22Rv1 (cell line): ENCODE measurements around the gene MSRB3.

Experiments
- H3K27ac ChIP-seq: fragments of 450-650 bp; 2 replicates; pipeline ENCODE4 v1.5.1; 2017
- ZFX ChIP-seq: fragments of 450-650 bp; IDR thresholded peaks from 2 replicates; pipeline ENCODE4 v1.6.1; 2017; ENCODE audit warnings: antibody characterized with exemption, borderline replicate concordance
- TF ChIP-seq, protein P1 (sequence below): fragments of 450-650 bp; IDR thresholded peaks from 2 replicates; pipeline ENCODE4 v1.5.1; 2017; ENCODE audit warnings: mild to moderate bottlenecking

Gene MSRB3

DNA sequence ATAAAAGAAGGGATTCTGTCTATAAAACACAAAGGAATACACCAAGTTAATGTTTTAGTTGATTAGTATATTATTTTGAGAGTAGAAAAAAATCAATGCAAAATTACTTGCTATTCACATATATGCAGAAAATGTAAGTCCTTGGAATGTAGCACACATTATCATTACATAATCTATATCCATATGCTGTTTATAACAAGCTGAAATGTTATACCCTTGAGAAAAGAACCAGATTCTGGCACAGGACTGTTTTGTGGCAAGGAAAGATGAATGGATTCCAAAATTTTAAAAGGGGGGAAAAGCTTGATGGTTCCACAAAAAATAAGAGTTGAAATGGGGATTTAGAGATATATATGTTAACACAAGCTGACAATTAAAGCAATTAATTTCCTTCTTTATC is 153.6 kb downstream of the MSRB3 start:
- no peak overlapping the region for H3K27ac ChIP-seq

DNA sequence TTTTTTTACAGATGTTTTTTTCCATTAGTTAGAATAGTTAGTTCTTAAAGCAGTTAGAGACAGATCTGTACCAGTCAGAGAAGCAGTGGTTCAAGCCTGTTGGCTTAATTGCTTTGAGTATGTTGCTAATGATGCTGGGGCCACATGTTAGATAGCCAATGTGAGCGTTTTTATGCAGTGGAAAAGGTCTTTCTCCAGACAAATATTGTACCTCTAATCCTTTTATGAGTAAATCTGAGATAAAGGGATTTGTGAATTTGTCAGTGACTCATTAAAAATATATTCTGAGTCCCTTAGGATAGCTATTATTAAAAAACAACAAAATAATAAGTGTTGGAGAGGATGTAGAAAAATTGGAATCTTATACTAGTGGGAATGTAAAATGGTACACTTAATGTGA is 154.2 kb downstream of the MSRB3 start:
- no peak overlapping the region for H3K27ac ChIP-seq
- TF ChIP-seq ZFX: no peak
- TF ChIP-seq, protein P1, sequence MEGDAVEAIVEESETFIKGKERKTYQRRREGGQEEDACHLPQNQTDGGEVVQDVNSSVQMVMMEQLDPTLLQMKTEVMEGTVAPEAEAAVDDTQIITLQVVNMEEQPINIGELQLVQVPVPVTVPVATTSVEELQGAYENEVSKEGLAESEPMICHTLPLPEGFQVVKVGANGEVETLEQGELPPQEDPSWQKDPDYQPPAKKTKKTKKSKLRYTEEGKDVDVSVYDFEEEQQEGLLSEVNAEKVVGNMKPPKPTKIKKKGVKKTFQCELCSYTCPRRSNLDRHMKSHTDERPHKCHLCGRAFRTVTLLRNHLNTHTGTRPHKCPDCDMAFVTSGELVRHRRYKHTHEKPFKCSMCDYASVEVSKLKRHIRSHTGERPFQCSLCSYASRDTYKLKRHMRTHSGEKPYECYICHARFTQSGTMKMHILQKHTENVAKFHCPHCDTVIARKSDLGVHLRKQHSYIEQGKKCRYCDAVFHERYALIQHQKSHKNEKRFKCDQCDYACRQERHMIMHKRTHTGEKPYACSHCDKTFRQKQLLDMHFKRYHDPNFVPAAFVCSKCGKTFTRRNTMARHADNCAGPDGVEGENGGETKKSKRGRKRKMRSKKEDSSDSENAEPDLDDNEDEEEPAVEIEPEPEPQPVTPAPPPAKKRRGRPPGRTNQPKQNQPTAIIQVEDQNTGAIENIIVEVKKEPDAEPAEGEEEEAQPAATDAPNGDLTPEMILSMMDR: no peak

More for the DNA sequence above, 153.6 kb downstream of the MSRB3 start:
- TF ChIP-seq, protein P1: no peak
- TF ChIP-seq ZFX: no peak

DNA sequence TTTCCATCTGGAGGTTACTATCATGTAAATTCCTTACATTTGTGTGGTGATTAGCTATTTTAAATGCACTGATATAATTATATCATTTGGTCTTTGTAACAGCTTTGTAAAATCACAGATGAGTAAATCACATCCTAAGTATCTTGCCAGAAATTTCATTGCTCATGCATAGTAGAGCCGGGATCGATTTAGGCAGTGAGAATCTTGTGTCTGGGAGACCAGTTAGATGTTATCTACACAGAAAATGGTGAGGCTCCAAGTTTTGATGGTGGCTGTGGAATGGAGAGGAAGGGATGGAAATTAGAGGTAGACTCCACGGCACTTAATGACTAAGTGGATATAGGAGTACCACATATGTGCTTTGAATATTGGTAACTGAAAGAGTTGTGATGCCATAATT is 156.3 kb downstream of the MSRB3 start:
- no peak for TF ChIP-seq ZFX
- TF ChIP-seq, protein P1: no peak
- H3K27ac ChIP-seq: no peak overlapping the region

DNA sequence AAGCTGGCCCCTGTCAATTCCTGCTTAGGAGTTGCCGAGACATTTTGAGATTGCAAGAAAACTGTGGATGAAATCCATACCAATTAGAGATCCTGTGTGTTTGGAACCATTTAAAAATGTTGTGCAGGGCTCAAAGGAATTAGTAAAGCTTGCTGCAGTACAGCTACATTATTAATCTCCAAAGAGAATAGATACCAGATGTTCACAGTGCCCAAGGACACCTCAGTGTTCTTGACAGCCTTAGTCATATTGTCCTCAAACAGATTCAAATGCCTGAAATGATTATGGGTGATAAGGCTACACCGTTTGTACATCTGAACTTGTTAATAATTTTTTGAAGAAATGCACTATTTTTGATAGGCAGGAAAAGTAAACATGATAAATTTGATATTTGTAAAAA is 164.6 kb downstream of the MSRB3 start:
- no peak overlapping the region for H3K27ac ChIP-seq
- TF ChIP-seq, protein P1: no peak
- no peak for TF ChIP-seq ZFX

DNA sequence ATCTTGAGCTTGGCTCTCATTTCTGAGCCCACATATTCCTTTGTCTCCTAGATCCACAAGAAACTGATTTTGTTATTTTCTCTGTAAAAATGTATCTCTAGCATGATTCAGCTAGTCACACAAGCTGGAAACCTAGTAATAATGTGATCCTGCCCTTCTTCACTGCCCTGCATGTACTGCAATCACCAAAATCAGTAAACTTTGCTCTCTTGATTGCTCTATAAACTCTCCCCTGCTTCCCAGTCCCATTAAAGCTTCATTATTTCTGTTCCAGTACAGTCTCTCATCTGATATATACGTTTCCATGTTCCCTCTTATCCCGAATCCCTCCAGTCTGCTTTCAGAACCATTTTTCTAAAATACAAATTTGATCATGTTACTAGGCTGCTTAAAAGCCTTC is 166.5 kb downstream of the MSRB3 start:
- TF ChIP-seq, protein P1: no peak
- no peak for TF ChIP-seq ZFX
- H3K27ac ChIP-seq: no peak overlapping the region

DNA sequence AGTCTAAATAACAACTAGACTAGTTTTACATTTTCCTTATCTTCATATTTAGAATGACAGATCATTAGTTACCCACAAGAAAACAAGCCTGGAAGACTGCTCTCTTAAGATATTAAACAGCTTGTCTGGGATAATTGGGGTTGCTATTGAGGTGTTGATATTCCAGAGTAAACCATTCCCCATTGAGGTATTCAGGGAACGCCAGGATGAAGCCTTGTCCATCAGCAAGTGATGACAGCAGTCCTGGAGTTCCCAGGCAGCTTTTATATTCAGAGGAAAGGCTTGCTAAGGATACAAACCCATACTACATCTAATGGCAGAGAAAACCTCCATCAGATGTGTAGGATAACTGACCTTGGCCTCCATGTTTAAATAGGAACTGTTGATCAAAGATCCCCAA is 168.4 kb downstream of the MSRB3 start:
- TF ChIP-seq ZFX: no peak
- TF ChIP-seq, protein P1: no peak
- no peak overlapping the region for H3K27ac ChIP-seq

DNA sequence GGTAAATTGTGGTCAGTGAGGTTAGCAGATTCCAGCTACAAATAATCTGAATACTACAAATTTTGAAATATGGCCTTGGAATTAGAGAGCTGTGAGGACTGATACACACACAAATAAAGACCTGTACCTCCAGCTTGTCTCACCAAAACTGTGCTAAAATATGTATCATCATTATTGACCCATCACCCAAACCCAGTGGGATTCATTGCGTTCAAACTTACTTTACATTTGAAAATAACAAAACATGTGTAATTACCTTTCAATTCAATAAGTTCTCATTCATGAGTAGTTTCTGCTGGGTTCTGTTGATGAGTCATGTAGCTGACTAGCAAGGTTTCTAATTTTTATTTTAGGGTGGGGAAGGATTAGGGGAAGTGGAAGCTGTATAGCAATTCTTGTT is 170.9 kb downstream of the MSRB3 start:
- no peak overlapping the region for H3K27ac ChIP-seq
- TF ChIP-seq ZFX: no peak
- TF ChIP-seq, protein P1: no peak
